B cell (primary cell): ENCODE results near the gene RTP4. TPM values are rescaled to one million over a fixed set of nuclear protein-coding genes. Genes with fewer than 3 reads are reported as not detected.

Experiments used
- ATAC-seq: fragments of 200-7000 bp; cut with Tn5 transposase; one replicate; pipeline ENCODE4 v1.10.0; 2021; ENCODE audit warnings: low read depth, mild to moderate bottlenecking, moderate number of reproducible peaks, moderate library complexity
- CTCF ChIA-PET: fragments of 350-600 bp; sonication (Branson Sonifier 250); formaldehyde crosslinking; loops from one replicate; lab custom pipeline; 2021; ENCODE audit warnings: antibody characterized with exemption, inconsistent platforms; lab: Charles Lee
- POLR2A ChIA-PET: fragments of 350-600 bp; sonication (Branson Sonifier 250); formaldehyde crosslinking; loops from one replicate; lab custom pipeline; 2021; ENCODE audit warnings: antibody characterized with exemption; lab: Charles Lee
- DNase-seq: peaks from one replicate; pipeline ENCODE4 v3.0.0; 2013
- H2AFZ ChIP-seq: 2 replicates; pipeline ENCODE4 v1.6.1; 2012; ENCODE audit warnings: mild to moderate bottlenecking, low read depth, low read length; ENCODE audit not compliant: insufficient read depth, poor library complexity, severe bottlenecking
- H3K27ac ChIP-seq, 2 donors: 1 replicate in 1 of 2; 2 replicates in 1 of 2; pipeline ENCODE4 v1.5.1; 2012 to 2013; ENCODE audit warnings: low read length in 2 of 2, mild to moderate bottlenecking in 2 of 2, moderate library complexity in 1 of 2
- H3K27me3 ChIP-seq, 4 experiments: fragments of 200-600 bp in 1 of 4; sonication (generic) in 1 of 4; replicated peaks in 1 of 4; 1 replicate in 2 of 4; 2 replicates in 2 of 4; pipeline versions ENCODE4 v1.6.1 to v1.7.0; 2013 to 2016; ENCODE audit warnings: low read length in 3 of 4, mild to moderate bottlenecking in 2 of 4, mixed read lengths in 1 of 4, moderate library complexity in 1 of 4; ENCODE audit not compliant: insufficient read depth in 4 of 4, control insufficient read depth in 3 of 4; ENCODE audit errors: control extremely low read depth in 1 of 4
- H3K36me3 ChIP-seq, 2 experiments: replicated peaks in 1 of 2; 1 replicate in 1 of 2; 2 replicates in 1 of 2; pipeline versions ENCODE4 v1.6.1 to v1.7.1; 2013; ENCODE audit warnings: low read length in 1 of 2; ENCODE audit not compliant: insufficient read depth in 2 of 2, control insufficient read depth in 1 of 2; ENCODE audit errors: control extremely low read depth in 1 of 2, extremely low read depth in 1 of 2
- H3K4me1 ChIP-seq, 2 donors: fragments of 200-600 bp in 1 of 2; sonication (generic) in 1 of 2; 1 replicate in 1 of 2; 2 replicates in 1 of 2; pipeline versions ENCODE4 v1.5.1 to v1.6.1; 2013 to 2017; ENCODE audit warnings: low read length in 2 of 2; ENCODE audit not compliant: control insufficient read depth in 2 of 2, insufficient read depth in 2 of 2
- H3K4me2 ChIP-seq: replicated peaks from 2 replicates; pipeline ENCODE3; 2012; ENCODE audit warnings: mild to moderate bottlenecking, low read depth, low read length; ENCODE audit not compliant: poor library complexity, severe bottlenecking
- H3K4me3 ChIP-seq, 5 experiments: fragments of 200-600 bp in 1 of 5; sonication (generic) in 1 of 5; 1 replicate in 3 of 5; 2 replicates in 2 of 5; pipeline versions ENCODE4 v1.5.1 to v1.7.0; 2011 to 2016; ENCODE audit warnings: low read length in 4 of 5, mild to moderate bottlenecking in 4 of 5, low read depth in 2 of 5, control low read depth in 1 of 5, moderate library complexity in 1 of 5; ENCODE audit not compliant: insufficient read depth in 1 of 5; ENCODE audit errors: control extremely low read depth in 1 of 5, extremely low read depth in 1 of 5
- H3K79me2 ChIP-seq: fragments of 200-600 bp; sonication (generic); one replicate; pipeline ENCODE4 v1.6.0; 2016; ENCODE audit warnings: low read length; ENCODE audit not compliant: control insufficient read depth, insufficient read depth
- H3K9ac ChIP-seq: fragments of 200-600 bp; sonication (generic); 2 replicates; pipeline ENCODE4 v1.6.1; 2017; ENCODE audit warnings: mild to moderate bottlenecking, low read length, moderate library complexity
- H3K9me3 ChIP-seq, 3 donors: one replicate each; pipeline versions ENCODE4 v1.6.1 to v1.7.1; 2013; ENCODE audit warnings: low read length in 2 of 3; ENCODE audit not compliant: control insufficient read depth in 2 of 3, insufficient read depth in 1 of 3; ENCODE audit errors: control extremely low read depth in 1 of 3
- H4K20me1 ChIP-seq: 2 replicates; pipeline ENCODE4 v1.6.0; 2012; ENCODE audit warnings: mild to moderate bottlenecking, low read length; ENCODE audit not compliant: insufficient read depth, control insufficient read depth, poor library complexity, severe bottlenecking
- H3K27ac Mint-ChIP-seq: one replicate; pipeline ENCODE4 v1.8.0; 2021; ENCODE audit warnings: mixed read lengths
- H3K27me3 Mint-ChIP-seq: one replicate; pipeline ENCODE4 v1.8.0; 2021; ENCODE audit warnings: mixed read lengths
- H3K4me1 Mint-ChIP-seq: one replicate; pipeline ENCODE4 v1.8.0; 2021; ENCODE audit warnings: mixed read lengths
- H3K4me3 Mint-ChIP-seq: one replicate; pipeline ENCODE4 v1.8.0; 2021; ENCODE audit warnings: mixed read lengths
- H3K9me3 Mint-ChIP-seq: one replicate; pipeline ENCODE4 v1.8.0; 2022; ENCODE audit warnings: mixed read lengths; ENCODE audit not compliant: insufficient read depth
- EZH2 ChIP-seq: IDR thresholded peaks from 2 replicates; pipeline ENCODE4 v1.6.1; 2012; ENCODE audit warnings: borderline replicate concordance, low read depth, mild to moderate bottlenecking, moderate library complexity, low read length; ENCODE audit not compliant: insufficient read depth, poor library complexity, severe bottlenecking
- WGBS: methylation state at CpG from one replicate; pipeline ENCODE4 v1.1.5; 2013; ENCODE audit warnings: missing lambda C conversion rate; ENCODE audit not compliant: insufficient coverage; 5-methylcytosine and 5-hydroxymethylcytosine counted together
- intact Hi-C: fragments of 100-400 bp; cut with micrococcal nuclease; formaldehyde crosslinking; loops from one replicate; pipeline ENCODE4 v1.10.0; 2022
- polyA plus RNA-seq: library from polyadenylated mRNA; depleted of rRNA; stranded (reverse); fragments of >200 nt; gene quantifications from 2 replicates; pipeline ENCODE4 v1.2.3, GENCODE V29; 2012
- total RNA-seq, 2 donors: library from RNA; stranded (reverse); fragments of 120-200 nt in 1 of 2; gene quantifications; 1 replicate in 1 of 2; 2 replicates in 1 of 2; pipeline versions ENCODE4 v1.2.3 to v1.2.4, GENCODE V29; 2013 to 2022
- TF ChIP-seq, protein P1 (sequence below): fragments of 200-600 bp; IDR thresholded peaks from one replicate; pipeline ENCODE4 v1.8.0; 2022; ENCODE audit warnings: antibody characterized with exemption, mild to moderate bottlenecking

RTP4 gene
- total and polyA plus RNA-seq, 2 donors (not counting 1 experiment from before 2014, with no cell fraction given) = 1.0 to 6.7 TPM

DNA sequence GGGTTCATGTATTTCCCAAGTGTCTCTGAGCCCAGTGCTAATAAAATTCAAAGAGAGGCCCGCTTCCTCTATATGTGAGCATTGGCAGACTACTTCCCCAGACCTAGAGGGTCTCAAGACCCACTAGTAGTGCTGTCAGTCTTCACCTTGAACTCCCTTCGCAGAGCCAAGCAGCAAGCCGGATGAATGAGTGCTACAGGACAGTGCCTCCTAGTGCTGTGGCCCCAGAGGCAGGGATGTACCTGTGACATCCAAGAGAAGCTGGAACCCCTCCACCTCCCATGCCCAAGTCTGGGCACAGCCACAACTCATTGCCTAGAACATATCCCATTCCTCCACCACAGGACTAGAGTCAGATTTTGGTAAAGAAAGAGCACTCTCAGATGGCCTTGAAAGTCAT is 39.5 kb upstream of the RTP4 start:
- H3K9ac ChIP-seq = no peak overlapping the region
- peaks cover 0 to 11% (median 3%) of the 10 kb centered on the region in 4 experiments for H3K27me3 ChIP-seq
- H3K36me3 ChIP-seq = no peaks in the 10 kb centered on the region
- intact Hi-C loops = no loop called here
- ATAC-seq = no peak
- no peak overlapping the region for H3K4me2 ChIP-seq
- no peak overlapping the region for H3K27ac ChIP-seq
- Mint-ChIP-seq H3K27me3 (peaks cover 15% of the 10 kb centered on the region), H3K9me3 (no peaks in the 10 kb centered on the region), H3K4me1 (no peaks in the 10 kb centered on the region), H3K4me3 (no peak overlapping the region), H3K27ac (no peak overlapping the region)
- 92% methylated on average over 2 of the region's 3 CpGs for WGBS
- H3K4me1 ChIP-seq = no peaks in the 10 kb centered on the region
- no peaks in the 10 kb centered on the region for H4K20me1 ChIP-seq
- DNase-seq = no peak
- POLR2A ChIA-PET = no interaction called here
- CTCF ChIA-PET = interaction anchor here (0.6 to 15.4 kb wide), 3 partner anchors 9 to 351 kb away, joined by 4 to 479 read pairs (median 6); no protein-coding TSS in a partner anchor
- no peak for TF ChIP-seq EZH2
- TF ChIP-seq, protein P1, sequence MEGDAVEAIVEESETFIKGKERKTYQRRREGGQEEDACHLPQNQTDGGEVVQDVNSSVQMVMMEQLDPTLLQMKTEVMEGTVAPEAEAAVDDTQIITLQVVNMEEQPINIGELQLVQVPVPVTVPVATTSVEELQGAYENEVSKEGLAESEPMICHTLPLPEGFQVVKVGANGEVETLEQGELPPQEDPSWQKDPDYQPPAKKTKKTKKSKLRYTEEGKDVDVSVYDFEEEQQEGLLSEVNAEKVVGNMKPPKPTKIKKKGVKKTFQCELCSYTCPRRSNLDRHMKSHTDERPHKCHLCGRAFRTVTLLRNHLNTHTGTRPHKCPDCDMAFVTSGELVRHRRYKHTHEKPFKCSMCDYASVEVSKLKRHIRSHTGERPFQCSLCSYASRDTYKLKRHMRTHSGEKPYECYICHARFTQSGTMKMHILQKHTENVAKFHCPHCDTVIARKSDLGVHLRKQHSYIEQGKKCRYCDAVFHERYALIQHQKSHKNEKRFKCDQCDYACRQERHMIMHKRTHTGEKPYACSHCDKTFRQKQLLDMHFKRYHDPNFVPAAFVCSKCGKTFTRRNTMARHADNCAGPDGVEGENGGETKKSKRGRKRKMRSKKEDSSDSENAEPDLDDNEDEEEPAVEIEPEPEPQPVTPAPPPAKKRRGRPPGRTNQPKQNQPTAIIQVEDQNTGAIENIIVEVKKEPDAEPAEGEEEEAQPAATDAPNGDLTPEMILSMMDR = no peak
- H3K79me2 ChIP-seq = no peaks in the 10 kb centered on the region
- no peaks in the 10 kb centered on the region for H3K9me3 ChIP-seq
- no peak overlapping the region for H3K4me3 ChIP-seq
- no peak overlapping the region for H2AFZ ChIP-seq

DNA sequence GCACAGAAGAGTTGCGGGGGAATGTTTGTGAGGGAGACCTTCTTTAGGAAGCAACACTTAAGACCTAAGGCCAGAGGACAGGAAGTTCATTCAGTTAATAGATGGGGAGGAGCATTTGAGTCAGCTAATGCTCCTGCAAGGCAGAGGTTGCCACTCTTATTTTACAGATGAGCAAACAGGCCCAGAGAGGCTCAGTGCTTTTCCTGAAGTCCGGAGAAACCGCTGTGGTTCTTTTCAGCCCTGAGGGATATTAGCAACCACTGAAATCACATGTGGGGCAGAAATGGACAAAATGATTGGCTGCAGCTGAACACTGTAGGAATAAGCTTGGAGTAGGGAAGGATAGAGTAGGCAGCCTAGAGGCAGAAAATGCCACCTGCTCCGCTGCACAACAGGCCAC is 33.3 kb upstream of the RTP4 start:
- H3K9me3 Mint-ChIP-seq = no peaks in the 10 kb centered on the region
- Histone ChIP-seq H3K27me3 (peaks cover 0 to 5% (median 0%) of the 10 kb centered on the region in 4 experiments), H3K79me2 (no peaks in the 10 kb centered on the region), H3K4me1 (no peaks in the 10 kb centered on the region), H3K9me3 (no peaks in the 10 kb centered on the region), H2AFZ (no peak overlapping the region), H3K36me3 (no peaks in the 10 kb centered on the region), H3K4me2 (no peak overlapping the region), H3K9ac (no peak overlapping the region), H4K20me1 (no peaks in the 10 kb centered on the region), H3K4me3 (no peak overlapping the region), H3K27ac (no peak overlapping the region)
- H3K4me3 Mint-ChIP-seq = no peak overlapping the region
- no peaks in the 10 kb centered on the region for H3K4me1 Mint-ChIP-seq
- ChIA-PET CTCF (interaction anchor here (1.2 to 4.0 kb wide), 2 partner anchors 16 to 344 kb away, joined by 3 to 14 read pairs; no protein-coding TSS in a partner anchor), POLR2A (no interaction called here)
- TF ChIP-seq EZH2 = no peak
- peaks cover 33% of the 10 kb centered on the region for H3K27me3 Mint-ChIP-seq
- intact Hi-C loops = no loop called here
- DNase-seq (no peak), ATAC-seq (no peak)
- H3K27ac Mint-ChIP-seq = no peak overlapping the region
- WGBS = 95% methylated on average over 4 of the region's 4 CpGs
